HG02623 (cell line): ENCODE measurements around the gene TWIST2.

ENCODE experiments used
- ATAC-seq: cut with Tn5 transposase; IDR thresholded peaks from one replicate; pipeline ENCODE4 v1.9.1; 2021; ENCODE audit warnings: moderate library complexity; ENCODE audit not compliant: unreplicated experiment

Gene TWIST2

GRCh38 chr2:238949710-238950345 is 101.9 kb downstream of the TWIST2 start:
- no peak for ATAC-seq

GRCh38 chr2:238950551-238950950 is 102.7 kb downstream of the TWIST2 start:
- ATAC-seq: no peak

- ATAC-seq: no peak
These were observed 104.5 kb downstream of the TWIST2 start for GRCh38 chr2:238952261-238952919.

GRCh38 chr2:238954841-238955591 is 107.1 kb downstream of the TWIST2 start:
- ATAC-seq: no peak

- ATAC-seq: no peak
These were observed 108.0 kb downstream of the TWIST2 start for GRCh38 chr2:238955648-238956531.

GRCh38 chr2:238956676-238957075 is 108.8 kb downstream of the TWIST2 start:
- no peak for ATAC-seq
